Astrocyte of the spinal cord (primary cell): ENCODE data around the gene FRMD7.

ENCODE experiments used
- DNase-seq: peaks from one replicate; pipeline ENCODE4 v3.0.0; 2011; ENCODE audit warnings: low read depth, low spot score
- H3K4me3 ChIP-seq: 2 replicates; pipeline ENCODE4 v1.5.1; 2011; ENCODE audit warnings: low read depth, mild to moderate bottlenecking, low read length, moderate library complexity
- in situ Hi-C: cut with HindIII; loops from 2 replicates; pipeline ENCODE4 v1.10.0; 2017; ENCODE audit warnings: low sequenced_read_pairs
- TF ChIP-seq, protein P1 (sequence below): IDR thresholded peaks from 2 replicates; pipeline ENCODE4 v1.5.1; 2012; ENCODE audit warnings: low read depth, mild to moderate bottlenecking, low read length, inconsistent platforms

FRMD7 gene

DNA sequence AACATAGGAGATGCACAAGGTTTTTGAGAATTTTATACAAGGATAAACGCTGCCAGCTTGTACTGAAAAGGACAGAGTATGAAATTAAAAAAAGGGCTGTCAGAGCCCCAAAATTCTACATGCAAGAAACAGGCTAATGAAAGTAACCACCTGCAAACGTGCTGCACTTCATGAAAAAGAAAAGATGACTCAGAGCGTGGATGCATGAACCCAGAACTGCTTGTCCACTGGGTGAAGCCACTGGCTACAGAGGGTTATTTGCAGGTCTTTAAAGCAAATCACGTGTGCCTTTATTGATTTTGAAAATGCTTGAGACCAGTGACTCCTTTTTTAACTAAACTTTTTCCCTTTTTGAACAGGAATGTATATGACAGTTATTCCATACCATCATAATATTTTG lies 25.3 kb upstream of the FRMD7 start:
- TF ChIP-seq, protein P1, sequence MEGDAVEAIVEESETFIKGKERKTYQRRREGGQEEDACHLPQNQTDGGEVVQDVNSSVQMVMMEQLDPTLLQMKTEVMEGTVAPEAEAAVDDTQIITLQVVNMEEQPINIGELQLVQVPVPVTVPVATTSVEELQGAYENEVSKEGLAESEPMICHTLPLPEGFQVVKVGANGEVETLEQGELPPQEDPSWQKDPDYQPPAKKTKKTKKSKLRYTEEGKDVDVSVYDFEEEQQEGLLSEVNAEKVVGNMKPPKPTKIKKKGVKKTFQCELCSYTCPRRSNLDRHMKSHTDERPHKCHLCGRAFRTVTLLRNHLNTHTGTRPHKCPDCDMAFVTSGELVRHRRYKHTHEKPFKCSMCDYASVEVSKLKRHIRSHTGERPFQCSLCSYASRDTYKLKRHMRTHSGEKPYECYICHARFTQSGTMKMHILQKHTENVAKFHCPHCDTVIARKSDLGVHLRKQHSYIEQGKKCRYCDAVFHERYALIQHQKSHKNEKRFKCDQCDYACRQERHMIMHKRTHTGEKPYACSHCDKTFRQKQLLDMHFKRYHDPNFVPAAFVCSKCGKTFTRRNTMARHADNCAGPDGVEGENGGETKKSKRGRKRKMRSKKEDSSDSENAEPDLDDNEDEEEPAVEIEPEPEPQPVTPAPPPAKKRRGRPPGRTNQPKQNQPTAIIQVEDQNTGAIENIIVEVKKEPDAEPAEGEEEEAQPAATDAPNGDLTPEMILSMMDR = no peak
- no peak overlapping the region for H3K4me3 ChIP-seq
- no peak for DNase-seq
- in situ Hi-C loops = no loop called here

DNA sequence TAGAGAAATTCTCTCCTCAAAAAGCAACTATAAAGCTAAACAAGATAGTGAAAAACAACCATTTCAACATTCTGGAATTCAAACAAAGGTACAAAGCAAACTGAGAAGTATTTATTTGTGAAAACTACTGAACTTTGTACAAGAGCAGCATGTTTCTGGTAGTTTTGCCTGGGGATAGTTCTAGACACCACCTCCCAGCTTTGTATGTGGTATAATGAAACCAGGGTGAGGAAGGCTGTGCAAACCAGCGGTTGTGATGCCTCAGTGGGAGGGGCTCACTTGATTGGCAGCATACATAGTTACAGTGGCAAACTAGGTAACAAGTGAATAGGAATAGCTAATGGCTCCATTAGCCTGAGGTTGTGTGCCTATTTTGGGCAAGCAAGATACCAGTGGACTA lies 18.6 kb upstream of the FRMD7 start:
- no peak overlapping the region for H3K4me3 ChIP-seq
- TF ChIP-seq, protein P1 = no peak
- in situ Hi-C loops = no loop called here
- no peak for DNase-seq

DNA sequence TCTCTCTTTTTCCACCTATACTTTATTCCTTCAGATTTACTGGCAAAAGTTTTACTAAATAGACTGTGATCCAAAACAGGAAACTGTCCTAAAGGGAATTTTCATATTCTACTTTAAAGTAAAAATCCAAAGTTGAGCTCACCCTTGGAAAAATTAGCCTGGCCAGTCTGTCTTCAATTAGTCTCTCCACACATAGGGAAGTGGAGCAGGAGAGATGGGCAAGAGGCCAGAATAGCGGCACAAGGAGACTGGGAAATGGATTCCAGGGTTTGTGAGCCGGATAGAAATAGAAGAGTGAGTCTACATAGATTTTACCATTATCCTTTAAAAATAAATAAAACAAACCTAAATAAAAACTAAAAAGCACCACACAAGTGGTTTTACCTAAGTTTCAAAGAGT lies 16.2 kb upstream of the FRMD7 start:
- TF ChIP-seq, protein P1 = no peak
- no peak for DNase-seq
- no peak overlapping the region for H3K4me3 ChIP-seq
- in situ Hi-C loops = no loop called here

DNA sequence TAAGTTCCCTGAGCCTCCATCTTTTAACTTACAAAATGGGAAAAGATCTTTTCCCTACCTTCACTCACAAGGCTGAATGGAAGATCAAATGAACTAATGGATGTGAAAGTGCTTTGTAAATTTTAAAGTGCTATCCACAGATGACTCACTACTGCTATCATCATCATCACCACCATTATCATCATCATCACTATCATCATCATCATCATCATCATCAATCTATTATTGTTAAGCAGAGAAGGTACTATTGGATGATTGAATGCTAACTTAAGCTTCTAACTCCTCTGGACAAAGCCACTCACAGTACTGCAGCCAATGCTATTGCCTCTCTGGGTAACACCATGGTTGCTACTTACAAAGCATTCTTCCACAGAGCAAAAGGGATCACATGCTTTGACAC lies 1.9 kb downstream of the FRMD7 start:
- DNase-seq = no peak
- in situ Hi-C loops = no loop called here
- TF ChIP-seq, protein P1 = no peak
- no peak overlapping the region for H3K4me3 ChIP-seq

DNA sequence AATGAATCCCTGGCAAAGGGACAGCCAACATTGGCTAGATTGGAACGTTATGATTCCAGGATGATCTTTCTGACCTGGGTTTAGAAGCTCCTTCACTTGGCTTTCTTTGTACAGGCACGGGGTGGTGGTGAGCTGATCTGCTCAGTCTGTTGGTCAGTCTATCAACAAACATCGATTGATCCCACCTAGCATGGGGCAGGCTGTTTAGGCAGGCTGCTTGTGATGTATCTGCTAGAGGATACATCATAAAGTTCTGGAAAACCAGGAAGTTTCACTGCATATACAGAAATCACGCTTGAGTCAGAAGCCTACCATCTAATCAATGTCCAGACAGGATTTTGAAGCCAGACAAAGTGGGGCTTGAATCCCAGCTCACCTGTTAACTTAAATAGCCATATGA lies 6.9 kb downstream of the FRMD7 start:
- no peak overlapping the region for H3K4me3 ChIP-seq
- in situ Hi-C loops = no loop called here
- TF ChIP-seq, protein P1 = no peak
- no peak for DNase-seq

DNA sequence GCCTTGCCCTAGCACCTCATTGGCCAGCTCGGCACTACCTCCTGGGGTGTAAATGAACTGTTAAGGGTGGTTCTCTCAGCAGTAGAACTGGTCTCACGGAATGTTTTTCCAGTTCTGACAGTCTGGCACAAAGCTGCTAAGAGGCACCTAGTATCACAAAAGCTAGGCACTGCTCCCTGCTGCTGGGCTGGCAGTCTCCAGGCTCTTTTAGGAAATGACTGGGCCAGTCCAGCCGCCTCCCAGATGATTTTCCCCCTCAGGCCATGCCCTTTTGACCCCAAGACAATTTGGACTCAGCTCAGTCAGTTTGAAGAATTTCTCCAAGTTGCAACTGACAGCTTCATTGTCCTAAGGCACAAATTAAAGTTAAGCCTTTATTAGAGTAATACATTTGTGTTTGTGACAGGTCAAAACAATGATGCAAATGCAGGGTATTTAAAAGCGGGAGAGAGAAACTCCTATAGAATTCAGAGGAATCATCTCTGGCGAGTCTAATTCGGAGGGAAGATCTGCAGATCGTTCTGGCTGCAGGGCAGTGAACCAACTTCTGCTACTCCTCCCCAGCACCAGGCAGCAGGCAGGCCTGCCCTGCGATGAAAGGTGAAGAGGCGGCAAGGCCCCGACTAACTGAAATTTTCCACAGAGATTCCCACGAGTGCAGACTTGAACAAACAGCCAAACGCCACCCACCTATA lies 7.9 kb downstream of the FRMD7 start:
- DNase-seq = no peak
- no peak overlapping the region for H3K4me3 ChIP-seq
- TF ChIP-seq, protein P1 = no peak
- in situ Hi-C loops = no loop called here

DNA sequence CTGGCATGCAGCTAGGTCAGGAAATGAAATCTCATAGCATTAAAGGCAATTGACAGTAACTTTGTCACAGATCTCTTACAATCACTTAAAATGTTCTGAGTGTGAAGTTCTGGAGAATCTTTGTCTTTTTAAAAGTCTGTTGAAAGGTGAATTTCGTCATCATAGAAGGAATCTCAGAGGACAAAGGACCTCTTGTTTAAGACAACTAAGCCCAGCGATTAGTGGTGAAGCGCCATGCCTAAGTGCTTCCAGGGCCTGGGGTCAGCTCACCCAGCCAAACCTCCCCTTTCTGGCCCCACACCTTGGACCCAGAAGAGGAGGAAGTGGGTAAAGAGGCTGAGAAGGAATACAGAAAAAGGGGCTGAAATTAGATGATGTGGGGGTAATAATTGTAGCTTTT lies 8.5 kb downstream of the FRMD7 start:
- in situ Hi-C loops = no loop called here
- no peak for DNase-seq
- TF ChIP-seq, protein P1 = no peak
- no peak overlapping the region for H3K4me3 ChIP-seq
